Islet of Langerhans (tissue), 1 donor: Measurements from ENCODE around the gene LRCH2.
"Not testable (repeated sequence)": the region's sequence is repeated elsewhere in the genome, so short reads cannot be mapped to it uniquely, and the experiment has no call there.

Source experiments
- FAIRE-seq: peaks from one replicate; lab custom pipeline; 2011; peaks lifted over from hg19 to GRCh38; lab: Jason Lieb, UNC

LRCH2 gene

GRCh38 chrX:115209547-115209946, 24.3 kb downstream of the LRCH2 start:
- not testable (repeated sequence) for FAIRE-seq

DNA sequence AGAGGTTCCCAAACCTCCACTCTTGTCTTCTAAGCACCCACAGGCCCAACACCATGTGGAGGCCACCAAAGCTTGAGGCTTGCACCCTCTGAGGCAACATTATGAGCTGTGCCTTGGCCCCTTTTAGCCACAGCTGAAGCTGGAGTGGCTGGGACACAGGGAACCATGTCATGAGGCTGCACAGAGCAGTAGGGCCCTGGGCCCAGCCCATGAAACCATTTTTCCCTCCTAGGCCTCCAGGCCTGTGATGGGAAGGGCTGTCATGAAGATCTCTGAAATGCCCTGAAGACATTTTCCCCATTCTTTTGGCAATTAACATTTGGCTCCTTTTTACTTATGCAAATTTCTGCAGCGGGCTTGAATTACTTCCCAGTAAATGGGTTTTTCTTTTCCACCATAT, 29.9 kb downstream of the LRCH2 start:
- no peak for FAIRE-seq

GRCh38 chrX:115192244-115192700, 41.6 kb downstream of the LRCH2 start:
- FAIRE-seq = no peak

- no peak for FAIRE-seq
These were observed 42.2 kb downstream of the LRCH2 start for GRCh38 chrX:115191490-115192243.

- no peak for FAIRE-seq
These were observed 43.0 kb downstream of the LRCH2 start for GRCh38 chrX:115190636-115191489.

DNA sequence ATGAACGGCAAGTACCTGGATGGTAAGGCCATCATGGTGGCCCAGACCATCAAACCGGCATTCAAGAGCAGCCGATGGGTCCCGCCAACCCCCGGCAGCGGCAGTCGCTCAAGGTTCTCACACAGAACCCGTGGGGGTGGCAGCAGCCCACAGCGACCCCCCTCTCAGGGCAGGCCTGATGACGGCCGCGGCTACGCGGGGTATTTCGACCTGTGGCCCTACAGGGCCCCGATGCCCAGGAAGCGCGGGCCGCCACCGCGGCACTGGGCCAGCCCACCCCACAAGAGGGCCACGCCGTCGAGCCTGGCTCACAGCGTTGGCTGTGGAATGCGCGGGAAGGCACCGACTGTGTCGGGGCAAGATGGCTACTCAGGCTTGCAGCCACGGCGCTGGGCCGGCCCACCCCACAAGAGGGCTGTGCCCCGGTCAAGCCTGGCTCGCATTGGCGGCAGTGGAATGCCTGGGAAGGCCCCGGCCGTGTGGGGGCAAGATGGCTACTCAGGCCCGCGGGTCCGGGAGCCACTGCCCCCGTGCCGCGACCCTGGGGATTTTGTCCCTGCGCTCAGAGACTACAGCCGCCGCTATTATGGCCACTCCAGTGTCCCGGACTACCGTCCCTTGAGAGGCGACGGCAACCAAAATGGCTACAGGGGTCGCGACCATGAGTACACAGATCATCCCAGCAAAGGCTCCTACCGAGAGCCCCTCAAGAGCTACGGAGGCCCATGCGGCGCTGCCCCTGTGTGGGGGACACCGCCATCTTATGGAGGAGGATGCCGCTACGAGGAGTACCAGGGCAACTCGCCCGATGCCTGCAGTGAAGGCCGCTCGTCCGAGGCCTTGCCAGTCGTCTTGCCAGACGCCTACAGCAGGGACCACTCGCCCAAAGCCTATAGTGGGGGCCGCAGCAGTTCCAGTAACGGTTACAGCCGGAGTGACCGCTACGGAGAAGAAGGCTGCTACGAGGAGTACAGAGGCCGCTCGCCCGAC, 44.0 kb downstream of the LRCH2 start:
- no peak for FAIRE-seq

- FAIRE-seq = no peak
These were observed 44.8 kb downstream of the LRCH2 start, which contains the start of gene RBMXL3 for GRCh38 chrX:115189110-115189509. Gene RBMXL3 (plus strand): TSS chrX:115189410. CDS start chrX:115189442, 32 bp downstream.

- FAIRE-seq = no peak
These were observed 49.9 kb downstream of the LRCH2 start for GRCh38 chrX:115183980-115184379.

DNA sequence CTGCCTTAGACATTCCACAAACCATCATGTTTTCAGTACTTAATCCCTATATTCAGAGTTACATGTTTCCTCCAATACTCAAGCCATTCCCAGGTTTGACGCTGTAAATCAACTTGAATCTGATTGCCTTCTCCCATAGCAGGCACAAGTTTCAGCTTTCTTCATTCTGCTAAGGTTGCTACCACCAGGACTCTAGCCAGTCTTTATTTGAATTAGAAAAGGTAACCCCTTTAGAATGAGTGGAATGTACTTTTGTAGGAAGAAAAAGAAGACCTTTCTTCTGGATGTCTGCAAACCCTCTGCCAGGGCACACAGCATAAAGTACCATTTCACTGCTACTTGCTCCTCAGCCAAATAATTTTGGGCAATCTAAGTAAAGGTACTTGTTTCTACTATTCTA, 55.4 kb downstream of the LRCH2 start:
- FAIRE-seq = no peak

DNA sequence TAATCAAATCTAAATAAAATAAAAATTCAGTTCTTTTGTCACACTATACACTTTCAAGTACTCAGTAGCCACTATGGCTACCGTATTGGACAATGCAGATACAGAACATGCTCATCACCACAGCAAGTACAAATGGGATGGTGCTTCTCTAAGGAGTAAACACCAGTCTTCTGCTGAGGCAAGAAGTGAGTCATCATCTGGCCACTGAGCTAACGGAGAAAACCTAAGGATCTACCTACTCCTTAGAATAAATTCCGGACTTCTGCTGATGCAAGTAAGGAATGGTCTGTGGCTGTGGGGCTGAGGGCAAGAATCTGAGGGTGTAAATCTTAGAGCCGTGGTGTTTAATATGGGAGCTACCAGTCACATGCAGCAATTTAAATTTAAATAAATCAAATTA, 56.0 kb downstream of the LRCH2 start:
- no peak for FAIRE-seq

DNA sequence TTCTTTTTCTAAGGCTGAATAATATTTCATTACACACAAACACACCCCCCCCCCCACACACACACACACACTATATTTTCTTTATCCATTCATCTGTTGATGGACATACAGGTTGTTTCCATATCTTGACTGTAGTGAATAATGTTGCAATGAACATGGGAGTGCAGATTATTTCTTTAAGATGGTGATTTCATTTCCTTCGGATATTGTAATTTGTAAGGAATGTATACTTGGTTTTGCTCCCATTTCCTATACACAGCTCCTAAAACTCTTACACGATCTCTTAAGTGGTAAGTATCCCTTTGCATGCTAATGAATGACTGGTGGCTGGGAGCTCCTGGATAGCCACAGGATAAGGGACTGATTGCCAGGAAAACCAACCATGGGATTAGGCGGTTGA, 59.3 kb downstream of the LRCH2 start:
- no peak for FAIRE-seq

DNA sequence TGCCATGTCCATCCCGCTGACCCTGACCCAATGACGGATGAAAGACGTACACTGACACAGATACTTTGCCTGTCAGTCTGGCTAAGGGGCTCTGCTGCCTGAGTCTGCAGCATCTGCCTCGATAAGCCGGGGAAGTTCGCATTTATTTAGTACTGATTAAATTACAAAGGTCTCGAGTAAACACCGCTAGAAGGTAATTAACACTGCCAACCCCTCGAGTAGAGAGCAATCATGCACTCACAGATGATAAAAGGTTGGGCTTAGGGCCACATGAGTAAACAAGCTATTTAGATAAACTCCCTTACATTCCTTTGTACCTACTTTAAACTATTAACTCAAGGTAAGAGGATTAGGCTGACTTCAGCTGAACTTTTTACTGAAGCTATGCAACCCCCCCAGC, 60.7 kb downstream of the LRCH2 start:
- no peak for FAIRE-seq

- FAIRE-seq = peak; percentile 90
These were observed 86.7 kb downstream of the LRCH2 start for GRCh38 chrX:115147220-115147619.

- no peak for FAIRE-seq
These were observed 91.8 kb downstream of the LRCH2 start for GRCh38 chrX:115142057-115142456.

DNA sequence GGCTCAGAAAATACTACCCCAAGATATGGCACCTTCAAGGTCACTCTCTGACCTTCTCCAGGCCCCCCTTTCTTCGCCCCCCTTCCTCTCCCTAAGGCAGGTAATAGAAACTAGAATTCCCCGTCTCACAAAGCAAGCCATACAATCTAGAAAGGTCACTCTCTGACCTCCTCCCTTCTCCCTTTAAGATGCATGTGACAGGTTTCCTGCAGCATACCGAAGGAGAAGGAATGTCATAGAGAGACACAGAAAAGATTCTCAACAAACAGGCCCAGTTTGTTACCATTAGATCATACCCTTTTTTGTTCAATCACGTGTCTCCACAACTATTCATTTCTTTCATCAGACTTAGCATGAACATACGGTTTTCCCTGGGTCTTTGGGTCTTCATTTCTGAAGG, 95.9 kb downstream of the LRCH2 start:
- no peak for FAIRE-seq

- FAIRE-seq = no peak
These were observed 99.5 kb downstream of the LRCH2 start for GRCh38 chrX:115134382-115134781.

GRCh38 chrX:115112411-115112810, 121.5 kb downstream of the LRCH2 start:
- no peak for FAIRE-seq

GRCh38 chrX:115098897-115099296, 135.0 kb downstream of the LRCH2 start:
- no peak for FAIRE-seq

DNA sequence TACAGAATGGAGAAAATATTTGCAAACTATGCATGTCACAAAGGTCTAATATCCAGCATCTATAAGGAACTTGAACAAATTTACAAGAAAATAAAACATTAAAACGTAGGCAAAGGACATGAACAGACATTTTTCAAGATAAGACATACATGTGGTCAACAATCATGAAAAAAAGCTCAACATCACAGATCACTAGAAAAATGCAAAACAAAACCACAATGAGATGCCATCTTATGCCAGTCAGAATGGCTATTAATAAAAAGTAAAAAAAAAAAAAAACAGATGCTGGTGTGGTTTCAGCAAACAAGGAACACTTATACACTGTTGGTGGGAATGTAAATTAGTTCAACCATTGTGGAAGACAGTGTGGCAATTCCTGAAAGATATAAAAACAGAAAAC, 140.7 kb downstream of the LRCH2 start:
- peak; percentile 93 for FAIRE-seq

- no peak for FAIRE-seq
These were observed 144.5 kb downstream of the LRCH2 start for GRCh38 chrX:115089419-115089818.

DNA sequence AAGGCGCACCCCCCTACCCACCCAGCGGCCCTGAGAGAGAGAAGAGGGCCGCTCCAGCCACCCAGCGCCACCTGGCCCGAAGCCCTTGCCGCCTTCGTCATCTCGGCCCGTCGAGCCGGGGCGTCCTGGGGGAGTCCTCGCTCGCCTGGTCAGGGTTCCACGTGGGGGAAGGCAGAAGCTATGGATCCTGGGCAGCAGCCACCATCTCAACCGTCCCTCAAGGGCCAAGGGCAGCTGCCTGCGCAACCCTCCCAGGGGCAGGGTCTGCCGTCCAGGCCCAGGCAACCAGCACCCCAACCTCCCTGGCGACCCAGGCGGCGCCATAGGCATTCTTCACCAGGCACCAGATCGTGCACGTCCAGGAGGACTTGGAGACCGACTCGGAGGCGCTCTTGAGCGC, 165.0 kb downstream of the LRCH2 start:
- no peak for FAIRE-seq

DNA sequence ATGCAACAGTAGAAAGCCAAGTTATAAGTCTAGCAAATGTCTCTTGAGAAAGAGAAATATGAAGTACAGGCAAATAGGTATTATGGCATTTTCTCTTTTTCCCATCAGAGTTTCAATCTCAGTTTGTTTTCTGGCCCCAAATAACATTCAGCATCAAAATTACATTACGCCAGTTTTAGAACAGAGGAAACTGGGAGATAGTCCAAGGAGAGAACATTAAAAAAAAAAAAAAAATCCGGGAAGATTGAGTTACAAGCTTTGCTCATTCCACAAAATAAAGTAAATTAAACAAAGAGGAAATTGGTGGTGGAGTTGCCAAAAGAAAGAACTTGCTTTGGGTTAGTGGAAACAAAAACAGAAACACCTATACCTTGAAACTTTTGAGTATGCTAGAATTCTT, 166.1 kb downstream of the LRCH2 start:
- FAIRE-seq = no peak
